Mucosa of descending colon (tissue), 3 donors: Measurements from ENCODE around the gene EEPD1. TPM values are rescaled to one million over a fixed set of nuclear protein-coding genes. Genes with fewer than 3 reads are reported as not detected.
"Not testable (repeated sequence)": the region's sequence is repeated elsewhere in the genome, so short reads cannot be mapped to it uniquely, and the experiment has no call there.

Source experiments
- ATAC-seq: fragments of 200-7000 bp; cut with Tn5 transposase; one replicate; pipeline ENCODE4 v1.9.1; 2020; ENCODE audit warnings: mild to moderate bottlenecking, moderate library complexity
- DNase-seq, 3 donors: peaks; one replicate each; pipeline ENCODE4 v3.0.0-alpha.2; 2020
- H3K36me3 ChIP-seq: fragments of 200-600 bp; one replicate; pipeline ENCODE4 v1.8.0; 2021; ENCODE audit warnings: low read depth, mild to moderate bottlenecking
- H3K4me1 ChIP-seq: fragments of 200-600 bp; one replicate; pipeline ENCODE4 v1.8.0; 2021; ENCODE audit warnings: low read depth, mild to moderate bottlenecking
- H3K4me3 ChIP-seq: fragments of 200-600 bp; one replicate; pipeline ENCODE4 v1.8.0; 2021; ENCODE audit warnings: mild to moderate bottlenecking
- H3K9me3 ChIP-seq: fragments of 200-600 bp; one replicate; pipeline ENCODE4 v1.8.0; 2021; ENCODE audit warnings: mild to moderate bottlenecking
- CTCF ChIP-seq: fragments of 200-600 bp; IDR thresholded peaks from one replicate; pipeline ENCODE4 v1.8.0; 2022; ENCODE audit warnings: antibody characterized with exemption, mild to moderate bottlenecking
- intact Hi-C, 2 donors: fragments of 100-400 bp; cut with DNase I in 1 of 2; cut with micrococcal nuclease in 1 of 2; formaldehyde crosslinking; loops; one replicate each; pipeline versions ENCODE4 v1.11.0 to v1.11.1; 2022; cut with DNase I, micrococcal nuclease
- long read RNA-seq, 2 donors: library from polyadenylated mRNA; unstranded; transcript quantifications; one replicate each; pipeline ENCODE4 v2.0.0, GENCODE V29; 2019 to 2021
- total RNA-seq, 3 donors: library from RNA; stranded (reverse); fragmentation: NEBNext Ultra II Directional in 2 of 3; extraction: Animal tissue kit (Norgen Biotek cat#: 25700) in 2 of 3; gene quantifications; one replicate each; pipeline versions ENCODE4 v1.2.1 to v1.2.4, GENCODE V29; 2021 to 2023
- donor health status: DM: no; HTN: no; CAD: no; lungs with moderate emphysema.
- donor health status: DM: no; HTN: no; CAD: no.
- donor health status: DM: no; HTN: yes; CAD: no.

Gene EEPD1
- 10 to 100 TPM in 2 of 3 donors, 1 to 10 TPM in 1; 9.9 to 16.8 (median 16.3) TPM for total RNA-seq
- long read RNA-seq, donor 1, full-length matches to known transcripts = 28 of 34 reads
- long read RNA-seq, donor 1, partial matches to known transcripts = 5 of 34 reads
- long read RNA-seq, donor 1, other reads (novel, unspliced or antisense) = 1 of 34 reads
- long read RNA-seq, donor 2, full-length matches to known transcripts = 9 of 11 reads
- long read RNA-seq, donor 2, partial matches to known transcripts = 2 of 11 reads
- long read RNA-seq, donor 2, other reads (novel, unspliced or antisense) = 0 of 11 reads

- Histone ChIP-seq H3K4me1 (peaks cover 35% of the 10 kb centered on the region), H3K9me3 (no peaks in the 10 kb centered on the region), H3K4me3 (peak within 1 kb of the TSS; percentile 51), H3K36me3 (no peaks in the 10 kb centered on the region)
- ATAC-seq (peak; percentile 94), DNase-seq (peak; percentile 100)
- intact Hi-C loops = no loop called here
- TF ChIP-seq CTCF = no peak
Measured at GRCh38 chr7:36152756-36153570, at the start of gene EEPD1. EEPD1 (plus strand) TSS chr7:36153254; CDS start chr7:36154325, 1,071 bp downstream.

- H3K9me3 ChIP-seq = no peaks in the 10 kb centered on the region
- ATAC-seq (no peak), DNase-seq (no peak)
- H3K4me3 ChIP-seq = no peak overlapping the region
- no peaks in the 10 kb centered on the region for H3K4me1 ChIP-seq
- H3K36me3 ChIP-seq = no peaks in the 10 kb centered on the region
- intact Hi-C loops = no loop called here
- TF ChIP-seq CTCF = no peak
Measured at GRCh38 chr7:36103837-36104561, 49.1 kb upstream of the EEPD1 start.

GRCh38 chr7:36106972-36107908, 45.8 kb upstream of the EEPD1 start:
- H3K9me3 ChIP-seq, H3K4me3 ChIP-seq, intact Hi-C loops, DNase-seq, H3K4me1 ChIP-seq, ATAC-seq, H3K36me3 ChIP-seq: not testable (repeated sequence)

- no peak overlapping the region for H3K4me3 ChIP-seq
- H3K36me3 ChIP-seq = no peaks in the 10 kb centered on the region
- no peak for TF ChIP-seq CTCF
- H3K4me1 ChIP-seq = no peaks in the 10 kb centered on the region
- intact Hi-C loops = no loop called here
- DNase-seq (no peak), ATAC-seq (peak; percentile 23)
- no peaks in the 10 kb centered on the region for H3K9me3 ChIP-seq
Measured at GRCh38 chr7:36107926-36108631, 45.0 kb upstream of the EEPD1 start.

- DNase-seq = no peak
- intact Hi-C loops = no loop called here
- Histone ChIP-seq H3K9me3 (no peaks in the 10 kb centered on the region), H3K4me3 (no peak overlapping the region), H3K4me1 (no peaks in the 10 kb centered on the region), H3K36me3 (no peaks in the 10 kb centered on the region)
- no peak for ATAC-seq
- TF ChIP-seq CTCF = no peak
Measured at GRCh38 chr7:36109013-36109627, 43.9 kb upstream of the EEPD1 start.
